SK-N-SH treated with all-trans-retinoic acid at 6 μM for 48 hours (cell line): Measurements from ENCODE around the gene KASH5.

ENCODE experiments used
- ATAC-seq: fragments of 200-7000 bp; cut with Tn5 transposase; 3 replicates; pipeline ENCODE4 v1.9.1; 2020; ENCODE audit warnings: mild to moderate bottlenecking, moderate library complexity
- ESRRG ChIP-seq: fragments of 250-450 bp; sonication (Bioruptor Pico); IDR thresholded peaks from 2 replicates; pipeline ENCODE4 v1.6.1; 2021; ENCODE audit warnings: mild to moderate bottlenecking
- GLIS3 ChIP-seq: fragments of 250-450 bp; sonication (Bioruptor Pico); IDR thresholded peaks from 2 replicates; pipeline ENCODE4 v1.5.0; 2020; ENCODE audit warnings: mild to moderate bottlenecking, moderate library complexity
- ISL1 ChIP-seq: fragments of 250-450 bp; sonication (Bioruptor Pico); IDR thresholded peaks from 2 replicates; pipeline ENCODE4 v2.1.2; 2022; ENCODE audit warnings: mild to moderate bottlenecking, moderate library complexity
- OSR1 ChIP-seq: fragments of 250-450 bp; sonication (Bioruptor Pico); IDR thresholded peaks from 2 replicates; pipeline ENCODE4 v1.8.0; 2022; ENCODE audit warnings: moderate library complexity, mild to moderate bottlenecking, inconsistent platforms
- PPARA ChIP-seq: fragments of 250-450 bp; sonication (Bioruptor Pico); IDR thresholded peaks from 2 replicates; pipeline ENCODE4 v1.5.0; 2020; ENCODE audit warnings: mild to moderate bottlenecking, borderline replicate concordance
- RARB ChIP-seq: fragments of 250-450 bp; sonication (Bioruptor Pico); IDR thresholded peaks from 2 replicates; pipeline ENCODE4 v1.8.0; 2021; ENCODE audit warnings: mild to moderate bottlenecking, moderate library complexity
- TCF4 ChIP-seq: fragments of 250-450 bp; sonication (Bioruptor Pico); IDR thresholded peaks from 2 replicates; pipeline ENCODE4 v1.8.0; 2021; ENCODE audit warnings: mild to moderate bottlenecking, moderate library complexity, borderline replicate concordance
- TOX ChIP-seq: fragments of 250-450 bp; sonication (Bioruptor Pico); IDR thresholded peaks from 2 replicates; pipeline ENCODE4 v1.8.0; 2021; ENCODE audit warnings: mild to moderate bottlenecking, moderate library complexity, borderline replicate concordance
- ZC3H10 ChIP-seq: fragments of 250-450 bp; sonication (Bioruptor Pico); IDR thresholded peaks from 2 replicates; pipeline ENCODE4 v1.5.1; 2021; ENCODE audit warnings: mild to moderate bottlenecking, moderate library complexity
- ZFP3 ChIP-seq: fragments of 250-450 bp; sonication (Bioruptor Pico); IDR thresholded peaks from 2 replicates; pipeline ENCODE4 v1.5.0; 2020; ENCODE audit warnings: mild to moderate bottlenecking, moderate library complexity
- ZFP30 ChIP-seq: fragments of 450-650 bp; formaldehyde crosslinking; IDR thresholded peaks from 2 replicates; pipeline ENCODE4 v1.5.0; 2022; ENCODE audit warnings: mild to moderate bottlenecking, moderate library complexity
- ZNF70 ChIP-seq: fragments of 450-650 bp; formaldehyde crosslinking; IDR thresholded peaks from 2 replicates; pipeline ENCODE4 v1.5.0; 2020; ENCODE audit warnings: mild to moderate bottlenecking, moderate library complexity
- TF ChIP-seq, protein P1 (sequence below): fragments of 250-450 bp; sonication (Bioruptor Pico); IDR thresholded peaks from 2 replicates; pipeline ENCODE4 v1.5.0; 2020; ENCODE audit warnings: mild to moderate bottlenecking, moderate library complexity
- TF ChIP-seq, protein P2 (sequence below): fragments of 250-450 bp; sonication (Bioruptor Pico); IDR thresholded peaks from 2 replicates; pipeline ENCODE4 v1.5.1; 2020; ENCODE audit warnings: low read depth, mild to moderate bottlenecking, moderate library complexity
- TF ChIP-seq, protein P3 (sequence below): fragments of 250-450 bp; sonication (Bioruptor Pico); IDR thresholded peaks from 2 replicates; pipeline ENCODE4 v1.8.0; 2021; ENCODE audit warnings: low read depth, mild to moderate bottlenecking, moderate library complexity, borderline replicate concordance
- TF ChIP-seq, protein P4 (sequence below): fragments of 250-450 bp; sonication (Bioruptor Pico); IDR thresholded peaks from 2 replicates; pipeline ENCODE4 v1.8.0; 2020; ENCODE audit warnings: mild to moderate bottlenecking, moderate library complexity, borderline replicate concordance
- TF ChIP-seq, protein P5 (sequence below): fragments of 250-450 bp; sonication (Bioruptor Pico); IDR thresholded peaks from 2 replicates; pipeline ENCODE4 v1.5.1; 2021; ENCODE audit warnings: mild to moderate bottlenecking, moderate library complexity

KASH5 gene

DNA sequence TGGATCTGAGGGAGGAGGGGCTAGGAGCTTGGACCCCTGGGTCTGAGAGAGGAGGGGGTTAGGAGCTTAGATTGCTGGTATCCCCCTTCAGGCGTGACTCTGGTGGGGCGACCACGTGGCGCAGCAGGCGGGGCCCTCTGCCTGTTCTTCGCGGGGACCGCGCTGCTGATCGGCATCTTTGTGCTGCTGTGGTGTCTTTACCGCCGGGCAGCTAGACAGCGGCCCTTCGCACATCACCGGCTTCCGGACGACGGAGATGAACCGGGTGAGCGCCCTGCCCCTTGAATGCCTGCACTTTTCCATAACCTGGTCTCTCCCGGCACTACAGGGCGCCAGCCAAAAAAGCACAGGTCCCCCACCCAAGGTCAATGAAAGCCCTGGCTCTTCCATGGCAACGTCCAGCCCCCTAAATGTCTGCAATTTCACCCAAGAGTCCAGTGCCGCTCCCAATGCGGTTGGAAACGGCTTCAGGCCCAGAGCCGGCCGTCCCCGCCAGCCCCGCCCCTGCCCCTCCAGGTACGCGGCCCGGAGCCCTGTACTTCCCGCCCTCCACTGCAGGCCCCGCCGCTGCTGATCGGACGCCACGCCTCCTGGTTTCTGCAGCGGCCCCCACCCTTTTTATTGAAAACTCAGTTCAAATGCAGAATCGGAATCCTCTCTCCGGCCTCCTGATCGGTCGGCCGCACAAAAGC lies 40.0 kb downstream of the KASH5 start:
- peak; percentile 35 for ATAC-seq
- TF ChIP-seq, protein P1, sequence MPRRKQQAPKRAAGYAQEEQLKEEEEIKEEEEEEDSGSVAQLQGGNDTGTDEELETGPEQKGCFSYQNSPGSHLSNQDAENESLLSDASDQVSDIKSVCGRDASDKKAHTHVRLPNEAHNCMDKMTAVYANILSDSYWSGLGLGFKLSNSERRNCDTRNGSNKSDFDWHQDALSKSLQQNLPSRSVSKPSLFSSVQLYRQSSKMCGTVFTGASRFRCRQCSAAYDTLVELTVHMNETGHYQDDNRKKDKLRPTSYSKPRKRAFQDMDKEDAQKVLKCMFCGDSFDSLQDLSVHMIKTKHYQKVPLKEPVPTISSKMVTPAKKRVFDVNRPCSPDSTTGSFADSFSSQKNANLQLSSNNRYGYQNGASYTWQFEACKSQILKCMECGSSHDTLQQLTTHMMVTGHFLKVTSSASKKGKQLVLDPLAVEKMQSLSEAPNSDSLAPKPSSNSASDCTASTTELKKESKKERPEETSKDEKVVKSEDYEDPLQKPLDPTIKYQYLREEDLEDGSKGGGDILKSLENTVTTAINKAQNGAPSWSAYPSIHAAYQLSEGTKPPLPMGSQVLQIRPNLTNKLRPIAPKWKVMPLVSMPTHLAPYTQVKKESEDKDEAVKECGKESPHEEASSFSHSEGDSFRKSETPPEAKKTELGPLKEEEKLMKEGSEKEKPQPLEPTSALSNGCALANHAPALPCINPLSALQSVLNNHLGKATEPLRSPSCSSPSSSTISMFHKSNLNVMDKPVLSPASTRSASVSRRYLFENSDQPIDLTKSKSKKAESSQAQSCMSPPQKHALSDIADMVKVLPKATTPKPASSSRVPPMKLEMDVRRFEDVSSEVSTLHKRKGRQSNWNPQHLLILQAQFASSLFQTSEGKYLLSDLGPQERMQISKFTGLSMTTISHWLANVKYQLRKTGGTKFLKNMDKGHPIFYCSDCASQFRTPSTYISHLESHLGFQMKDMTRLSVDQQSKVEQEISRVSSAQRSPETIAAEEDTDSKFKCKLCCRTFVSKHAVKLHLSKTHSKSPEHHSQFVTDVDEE (CRISPR knock-in tag), result no peak
- TF ChIP-seq ZNF70 (CRISPR knock-in tag) (no peak), OSR1 (no peak), RARB (no peak), ZC3H10 (CRISPR knock-in tag) (no peak), TOX (CRISPR knock-in tag) (no peak), ESRRG (CRISPR knock-in tag) (no peak), PPARA (CRISPR knock-in tag) (no peak), GLIS3 (no peak), ISL1 (CRISPR knock-in tag) (no peak), TCF4 (no peak), ZFP3 (CRISPR knock-in tag) (no peak), ZFP30 (CRISPR knock-in tag) (no peak)
- TF ChIP-seq, protein P2, sequence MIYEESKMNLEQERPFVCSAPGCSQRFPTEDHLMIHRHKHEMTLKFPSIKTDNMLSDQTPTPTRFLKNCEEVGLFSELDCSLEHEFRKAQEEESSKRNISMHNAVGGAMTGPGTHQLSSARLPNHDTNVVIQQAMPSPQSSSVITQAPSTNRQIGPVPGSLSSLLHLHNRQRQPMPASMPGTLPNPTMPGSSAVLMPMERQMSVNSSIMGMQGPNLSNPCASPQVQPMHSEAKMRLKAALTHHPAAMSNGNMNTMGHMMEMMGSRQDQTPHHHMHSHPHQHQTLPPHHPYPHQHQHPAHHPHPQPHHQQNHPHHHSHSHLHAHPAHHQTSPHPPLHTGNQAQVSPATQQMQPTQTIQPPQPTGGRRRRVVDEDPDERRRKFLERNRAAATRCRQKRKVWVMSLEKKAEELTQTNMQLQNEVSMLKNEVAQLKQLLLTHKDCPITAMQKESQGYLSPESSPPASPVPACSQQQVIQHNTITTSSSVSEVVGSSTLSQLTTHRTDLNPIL (CRISPR knock-in tag), result no peak
- TF ChIP-seq, protein P3, sequence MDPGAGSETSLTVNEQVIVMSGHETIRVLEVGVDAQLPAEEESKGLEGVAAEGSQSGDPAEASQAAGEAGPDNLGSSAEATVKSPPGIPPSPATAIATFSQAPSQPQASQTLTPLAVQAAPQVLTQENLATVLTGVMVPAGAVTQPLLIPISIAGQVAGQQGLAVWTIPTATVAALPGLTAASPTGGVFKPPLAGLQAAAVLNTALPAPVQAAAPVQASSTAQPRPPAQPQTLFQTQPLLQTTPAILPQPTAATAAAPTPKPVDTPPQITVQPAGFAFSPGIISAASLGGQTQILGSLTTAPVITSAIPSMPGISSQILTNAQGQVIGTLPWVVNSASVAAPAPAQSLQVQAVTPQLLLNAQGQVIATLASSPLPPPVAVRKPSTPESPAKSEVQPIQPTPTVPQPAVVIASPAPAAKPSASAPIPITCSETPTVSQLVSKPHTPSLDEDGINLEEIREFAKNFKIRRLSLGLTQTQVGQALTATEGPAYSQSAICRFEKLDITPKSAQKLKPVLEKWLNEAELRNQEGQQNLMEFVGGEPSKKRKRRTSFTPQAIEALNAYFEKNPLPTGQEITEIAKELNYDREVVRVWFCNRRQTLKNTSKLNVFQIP, result no peak
- TF ChIP-seq, protein P4, sequence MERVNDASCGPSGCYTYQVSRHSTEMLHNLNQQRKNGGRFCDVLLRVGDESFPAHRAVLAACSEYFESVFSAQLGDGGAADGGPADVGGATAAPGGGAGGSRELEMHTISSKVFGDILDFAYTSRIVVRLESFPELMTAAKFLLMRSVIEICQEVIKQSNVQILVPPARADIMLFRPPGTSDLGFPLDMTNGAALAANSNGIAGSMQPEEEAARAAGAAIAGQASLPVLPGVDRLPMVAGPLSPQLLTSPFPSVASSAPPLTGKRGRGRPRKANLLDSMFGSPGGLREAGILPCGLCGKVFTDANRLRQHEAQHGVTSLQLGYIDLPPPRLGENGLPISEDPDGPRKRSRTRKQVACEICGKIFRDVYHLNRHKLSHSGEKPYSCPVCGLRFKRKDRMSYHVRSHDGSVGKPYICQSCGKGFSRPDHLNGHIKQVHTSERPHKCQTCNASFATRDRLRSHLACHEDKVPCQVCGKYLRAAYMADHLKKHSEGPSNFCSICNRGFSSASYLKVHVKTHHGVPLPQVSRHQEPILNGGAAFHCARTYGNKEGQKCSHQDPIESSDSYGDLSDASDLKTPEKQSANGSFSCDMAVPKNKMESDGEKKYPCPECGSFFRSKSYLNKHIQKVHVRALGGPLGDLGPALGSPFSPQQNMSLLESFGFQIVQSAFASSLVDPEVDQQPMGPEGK (CRISPR knock-in tag), result no peak
- TF ChIP-seq, protein P5, sequence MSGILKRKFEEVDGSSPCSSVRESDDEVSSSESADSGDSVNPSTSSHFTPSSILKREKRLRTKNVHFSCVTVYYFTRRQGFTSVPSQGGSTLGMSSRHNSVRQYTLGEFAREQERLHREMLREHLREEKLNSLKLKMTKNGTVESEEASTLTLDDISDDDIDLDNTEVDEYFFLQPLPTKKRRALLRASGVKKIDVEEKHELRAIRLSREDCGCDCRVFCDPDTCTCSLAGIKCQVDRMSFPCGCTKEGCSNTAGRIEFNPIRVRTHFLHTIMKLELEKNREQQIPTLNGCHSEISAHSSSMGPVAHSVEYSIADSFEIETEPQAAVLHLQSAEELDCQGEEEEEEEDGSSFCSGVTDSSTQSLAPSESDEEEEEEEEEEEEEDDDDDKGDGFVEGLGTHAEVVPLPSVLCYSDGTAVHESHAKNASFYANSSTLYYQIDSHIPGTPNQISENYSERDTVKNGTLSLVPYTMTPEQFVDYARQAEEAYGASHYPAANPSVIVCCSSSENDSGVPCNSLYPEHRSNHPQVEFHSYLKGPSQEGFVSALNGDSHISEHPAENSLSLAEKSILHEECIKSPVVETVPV (CRISPR knock-in tag), result no peak

DNA sequence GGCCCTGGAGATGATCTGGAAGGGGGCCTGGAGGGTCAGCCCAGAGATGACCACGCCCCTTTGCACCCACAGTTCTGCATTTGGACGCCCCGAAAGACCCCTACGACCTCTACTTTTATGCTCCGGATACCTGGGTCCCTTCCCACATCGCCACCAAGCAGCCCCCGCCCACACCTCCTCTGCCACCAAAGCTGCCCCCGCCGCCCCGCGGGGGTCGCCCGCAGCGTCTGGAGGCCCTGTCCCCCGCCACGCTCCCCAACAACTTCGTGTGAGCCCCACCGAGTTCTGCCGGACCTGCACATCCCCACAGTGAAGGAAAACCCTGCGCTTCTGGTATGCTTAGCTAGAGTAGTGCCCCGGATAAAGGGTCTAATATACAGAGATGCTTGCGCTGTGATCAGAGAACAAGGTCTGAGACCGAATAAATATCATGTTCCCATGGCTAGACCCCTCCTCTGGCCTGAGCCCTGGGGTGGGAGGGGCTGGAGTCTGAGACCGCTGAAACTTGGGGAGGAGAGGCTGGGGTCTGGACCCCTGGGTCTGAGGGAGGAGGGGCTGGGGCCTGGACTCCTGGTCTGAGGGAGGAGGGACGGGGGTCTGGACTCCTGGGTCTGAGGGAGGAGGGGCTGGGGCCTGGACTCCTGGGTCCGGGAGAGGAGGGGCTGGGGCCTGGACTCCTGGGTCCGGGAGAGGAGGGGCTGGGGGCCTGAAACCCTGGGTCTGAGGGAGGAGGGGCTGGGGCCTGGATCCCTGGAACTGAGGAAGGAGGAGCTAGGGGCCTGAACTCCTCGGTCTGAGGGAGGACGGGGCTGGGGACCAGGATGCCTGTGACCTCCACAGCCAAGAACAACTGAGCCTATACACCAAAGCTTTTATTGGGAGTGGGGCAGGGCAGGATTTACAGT lies 40.8 kb downstream of the KASH5 start:
- no peak for ATAC-seq
- TF ChIP-seq ESRRG (CRISPR knock-in tag) (no peak), ZC3H10 (CRISPR knock-in tag) (no peak), ZFP30 (CRISPR knock-in tag) (no peak), TOX (CRISPR knock-in tag) (no peak), TCF4 (no peak), ZFP3 (CRISPR knock-in tag) (no peak)
- TF ChIP-seq, protein P2 (CRISPR knock-in tag), result no peak
- TF ChIP-seq, protein P4 (CRISPR knock-in tag), result no peak
